ENCODE data around the gene UGT1A6. TPM values are rescaled to one million over a fixed set of nuclear protein-coding genes. Genes with fewer than 3 reads are reported as not detected.
"Not testable (repeated sequence)": the region's sequence is repeated elsewhere in the genome, so short reads cannot be mapped to it uniquely, and the experiment has no call there.

The UGT1A6 gene
- total and polyA plus RNA-seq, 2 of the 13 experiments (the other 11 are each of a cell fraction or from before 2014, with no cell fraction given): 0.25 TPM; not detected in 1

DNA sequence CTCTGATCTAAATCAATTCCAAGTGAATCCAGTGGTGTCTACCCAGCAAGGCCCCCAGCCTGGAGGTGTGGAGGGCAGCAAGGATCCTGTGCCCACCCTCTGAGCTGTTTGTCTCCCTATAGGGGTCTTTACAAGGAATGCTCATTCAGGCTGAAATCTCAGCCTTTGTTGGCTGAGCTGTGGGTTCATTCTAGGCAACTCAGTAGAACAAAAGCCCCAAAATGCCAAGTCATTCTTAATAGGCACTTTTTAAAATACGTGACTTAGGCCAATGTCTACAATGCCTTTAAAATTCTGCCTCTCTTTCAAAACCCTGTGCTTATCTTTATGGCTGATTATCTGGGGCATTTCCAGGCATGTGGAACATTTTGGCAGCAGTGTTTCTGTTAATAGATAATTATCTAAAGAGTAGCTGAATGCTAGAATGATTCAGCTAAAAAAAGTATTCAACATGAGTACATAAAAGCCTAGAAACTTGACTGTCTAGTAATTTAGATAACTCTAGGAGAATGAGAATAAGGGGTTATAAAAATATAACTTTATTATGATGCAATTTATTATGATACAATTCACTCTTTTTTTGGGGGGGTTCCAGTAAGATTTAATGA, 7.4 kb downstream of the UGT1A6 start (continued):
- TF ChIP-seq ZNF850 (CRISPR knock-in tag; conservative IDR thresholded peaks at IDR 0.05): no peak
- TF ChIP-seq CREM (IDR thresholded peaks at IDR 0.05): peak; percentile 30; the same call in 1 of the 2 replicates
- no peak for TF ChIP-seq CREM (CRISPR knock-in tag; IDR thresholded peaks at IDR 0.05)
- TF ChIP-seq, protein P1, sequence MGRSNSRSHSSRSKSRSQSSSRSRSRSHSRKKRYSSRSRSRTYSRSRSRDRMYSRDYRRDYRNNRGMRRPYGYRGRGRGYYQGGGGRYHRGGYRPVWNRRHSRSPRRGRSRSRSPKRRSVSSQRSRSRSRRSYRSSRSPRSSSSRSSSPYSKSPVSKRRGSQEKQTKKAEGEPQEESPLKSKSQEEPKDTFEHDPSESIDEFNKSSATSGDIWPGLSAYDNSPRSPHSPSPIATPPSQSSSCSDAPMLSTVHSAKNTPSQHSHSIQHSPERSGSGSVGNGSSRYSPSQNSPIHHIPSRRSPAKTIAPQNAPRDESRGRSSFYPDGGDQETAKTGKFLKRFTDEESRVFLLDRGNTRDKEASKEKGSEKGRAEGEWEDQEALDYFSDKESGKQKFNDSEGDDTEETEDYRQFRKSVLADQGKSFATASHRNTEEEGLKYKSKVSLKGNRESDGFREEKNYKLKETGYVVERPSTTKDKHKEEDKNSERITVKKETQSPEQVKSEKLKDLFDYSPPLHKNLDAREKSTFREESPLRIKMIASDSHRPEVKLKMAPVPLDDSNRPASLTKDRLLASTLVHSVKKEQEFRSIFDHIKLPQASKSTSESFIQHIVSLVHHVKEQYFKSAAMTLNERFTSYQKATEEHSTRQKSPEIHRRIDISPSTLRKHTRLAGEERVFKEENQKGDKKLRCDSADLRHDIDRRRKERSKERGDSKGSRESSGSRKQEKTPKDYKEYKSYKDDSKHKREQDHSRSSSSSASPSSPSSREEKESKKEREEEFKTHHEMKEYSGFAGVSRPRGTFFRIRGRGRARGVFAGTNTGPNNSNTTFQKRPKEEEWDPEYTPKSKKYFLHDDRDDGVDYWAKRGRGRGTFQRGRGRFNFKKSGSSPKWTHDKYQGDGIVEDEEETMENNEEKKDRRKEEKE (IDR thresholded peaks at IDR 0.05): no peak
- TF ChIP-seq SIX1 (CRISPR knock-in tag; IDR thresholded peaks at IDR 0.05; ENCODE audit: borderline replicate concordance): no peak
- TF ChIP-seq SP2 (CRISPR knock-in tag; IDR thresholded peaks at IDR 0.05): no peak
- TF ChIP-seq NRL (CRISPR knock-in tag; IDR thresholded peaks at IDR 0.05; ENCODE audit: borderline replicate concordance): no peak
- peak; percentile 88 for TF ChIP-seq NFE2L2 (IDR thresholded peaks at IDR 0.05; ENCODE audit: low read length)
- no peak for TF ChIP-seq FLYWCH1 (CRISPR knock-in tag; IDR thresholded peaks at IDR 0.05)
- peak; percentile 21; the same call in 1 of the 2 replicates for TF ChIP-seq MAFF (IDR thresholded peaks at IDR 0.05; ENCODE audit: low read depth, low read length)
- TF ChIP-seq, protein P2, sequence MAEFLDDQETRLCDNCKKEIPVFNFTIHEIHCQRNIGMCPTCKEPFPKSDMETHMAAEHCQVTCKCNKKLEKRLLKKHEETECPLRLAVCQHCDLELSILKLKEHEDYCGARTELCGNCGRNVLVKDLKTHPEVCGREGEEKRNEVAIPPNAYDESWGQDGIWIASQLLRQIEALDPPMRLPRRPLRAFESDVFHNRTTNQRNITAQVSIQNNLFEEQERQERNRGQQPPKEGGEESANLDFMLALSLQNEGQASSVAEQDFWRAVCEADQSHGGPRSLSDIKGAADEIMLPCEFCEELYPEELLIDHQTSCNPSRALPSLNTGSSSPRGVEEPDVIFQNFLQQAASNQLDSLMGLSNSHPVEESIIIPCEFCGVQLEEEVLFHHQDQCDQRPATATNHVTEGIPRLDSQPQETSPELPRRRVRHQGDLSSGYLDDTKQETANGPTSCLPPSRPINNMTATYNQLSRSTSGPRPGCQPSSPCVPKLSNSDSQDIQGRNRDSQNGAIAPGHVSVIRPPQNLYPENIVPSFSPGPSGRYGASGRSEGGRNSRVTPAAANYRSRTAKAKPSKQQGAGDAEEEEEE (CRISPR knock-in tag; IDR thresholded peaks at IDR 0.05; ENCODE audit: borderline replicate concordance): no peak
- no peak for TF ChIP-seq XBP1 (CRISPR knock-in tag; IDR thresholded peaks at IDR 0.05)
- TF ChIP-seq ZNF264 (CRISPR knock-in tag; IDR thresholded peaks at IDR 0.05): no peak
- peak; percentile 63; the same call in 1 of the 2 replicates for TF ChIP-seq RXRA (CRISPR knock-in tag; IDR thresholded peaks at IDR 0.05)

DNA sequence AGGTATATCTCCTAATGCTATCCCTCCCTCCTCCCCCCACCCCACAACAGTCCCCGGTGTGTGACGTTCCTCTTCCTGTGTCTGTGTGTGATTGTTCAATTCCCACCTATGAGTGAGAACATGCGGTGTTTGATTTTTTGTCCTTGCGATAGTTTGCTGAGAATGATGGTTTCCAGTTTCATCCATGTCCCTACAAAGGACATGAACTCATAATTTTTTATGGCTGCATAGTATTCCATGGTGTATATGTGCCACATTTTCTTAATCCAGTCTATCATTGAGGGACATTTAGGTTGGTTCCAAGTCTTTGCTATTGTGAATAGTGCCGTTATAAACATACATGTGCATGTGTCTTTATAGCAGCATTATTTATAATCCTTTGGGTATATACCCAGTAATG, 8.2 kb downstream of the UGT1A6 start:
- H3K27me3 ChIP-seq (ENCODE audit: control insufficient read depth in 1 of 2, insufficient read depth in 2 of 2, low read length in 2 of 2); H3K9me3 ChIP-seq (ENCODE audit: low read length); H3K79me2 ChIP-seq (ENCODE audit: insufficient read depth, low read length); in situ Hi-C loops (cut with HindIII; ENCODE audit: extremely low pct_ligation_motif_present, low pct_unique_long_range_greater_than_20kb); POLR2A ChIA-PET; FAIRE-seq; intact Hi-C loops (cut with micrococcal nuclease; ENCODE audit: unreplicated experiment); H2AFZ ChIP-seq (ENCODE audit: low read length); H4K20me1 ChIP-seq (ENCODE audit: insufficient read depth, low read length); ATAC-seq; BruUV-seq (replicated peaks); DNase-seq (ENCODE audit: low spot score); H3K4me3 ChIP-seq (replicated peaks in 1 of 3; ENCODE audit: insufficient read depth in 1 of 3, low read depth in 2 of 3, low read length in 3 of 3); H3K9ac ChIP-seq (ENCODE audit: insufficient read depth, low read depth, low read length); H3K4me1 ChIP-seq (ENCODE audit: insufficient read depth, low read length); H3K4me2 ChIP-seq (ENCODE audit: low read depth, low read length); H3K36me3 ChIP-seq (replicated peaks in 1 of 2; ENCODE audit: control insufficient read depth in 1 of 2, insufficient read depth in 2 of 2, low read length in 2 of 2); H3K27ac ChIP-seq (ENCODE audit: extremely low read length, insufficient read depth, low read length); CTCF ChIA-PET (ENCODE audit: low intra/inter-chr PET ratio, low total read pairs): not testable (repeated sequence)
- 90% methylated on average over 5 of the region's 5 CpGs for WGBS (ENCODE audit: low lambda C conversion rate)

Data from HepG2 (cell line).